ENCODE data around the gene RNF169. TPM values are rescaled to one million over a fixed set of nuclear protein-coding genes. Genes with fewer than 3 reads are reported as not detected.
A peak's percentile ranks its signal among the peaks of the same experiment; 100 is the strongest.

RNF169 gene
- total and polyA plus RNA-seq, 2 donors (not counting 1 experiment from before 2014, with no cell fraction given): 6.7 to 28.4 TPM

DNA sequence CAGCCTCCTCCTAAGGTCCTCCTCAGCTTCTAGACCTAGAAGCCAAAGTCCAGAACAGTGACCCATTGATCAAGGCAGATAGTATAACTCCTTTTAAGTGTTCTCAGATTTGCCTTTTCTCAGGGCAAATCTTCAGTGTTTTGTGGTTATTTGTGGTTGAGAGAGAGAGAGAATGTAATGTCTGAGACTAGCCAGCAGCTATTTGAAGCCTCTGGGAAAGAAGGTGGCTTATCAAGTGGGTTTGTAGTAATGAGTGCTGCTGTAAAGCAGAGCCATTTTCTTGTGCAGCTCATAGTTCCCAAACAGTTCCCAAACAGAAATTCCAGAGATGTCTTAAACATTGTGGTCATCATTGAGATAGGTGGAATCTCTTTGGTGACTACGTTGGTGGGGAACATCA lies 89.5 kb downstream of the RNF169 start:
- peaks cover 5% of the 10 kb centered on the region for H3K4me1 Mint-ChIP-seq
- Histone ChIP-seq H3K9me3 (ENCODE audit: control extremely low read depth in 1 of 3, control insufficient read depth in 2 of 3, insufficient read depth in 1 of 3, low read length in 2 of 3) (no peaks in the 10 kb centered on the region), H2AFZ (ENCODE audit: insufficient read depth, low read depth, low read length, poor library complexity, severe bottlenecking) (no peak overlapping the region), H3K36me3 (replicated peaks in 1 of 2; ENCODE audit: control extremely low read depth in 1 of 2, control insufficient read depth in 1 of 2, extremely low read depth in 1 of 2, insufficient read depth in 2 of 2, low read length in 1 of 2) (peaks cover 9 to 48% of the 10 kb centered on the region in 2 experiments), H3K27ac (ENCODE audit: low read length in 2 of 2) (no peak overlapping the region), H3K4me3 (ENCODE audit: control extremely low read depth in 1 of 5, extremely low read depth in 1 of 5, insufficient read depth in 1 of 5, low read depth in 2 of 5, low read length in 4 of 5) (no peak overlapping the region), H3K27me3 (replicated peaks in 1 of 4; ENCODE audit: control extremely low read depth in 1 of 4, control insufficient read depth in 3 of 4, insufficient read depth in 4 of 4, low read length in 3 of 4) (no peaks in the 10 kb centered on the region), H4K20me1 (ENCODE audit: control insufficient read depth, insufficient read depth, low read length, poor library complexity, severe bottlenecking) (no peaks in the 10 kb centered on the region), H3K9ac (ENCODE audit: low read length) (no peak overlapping the region), H3K79me2 (ENCODE audit: control insufficient read depth, insufficient read depth, low read length) (no peaks in the 10 kb centered on the region), H3K4me2 (replicated peaks; ENCODE audit: low read depth, low read length, poor library complexity, severe bottlenecking) (no peak overlapping the region), H3K4me1 (ENCODE audit: control insufficient read depth in 2 of 2, insufficient read depth in 2 of 2, low read length in 2 of 2) (no peaks in the 10 kb centered on the region)
- CTCF ChIA-PET: no interaction called here
- intact Hi-C loops (cut with micrococcal nuclease): no loop called here
- POLR2A ChIA-PET: no interaction called here
- H3K9me3 Mint-ChIP-seq (ENCODE audit: insufficient read depth): no peaks in the 10 kb centered on the region
- no CpG with 5 or more reads among the region's 1 CpG for WGBS (ENCODE audit: insufficient coverage)
- peak overlapping the region; percentile 68 for H3K27ac Mint-ChIP-seq
- no peaks in the 10 kb centered on the region for H3K27me3 Mint-ChIP-seq
- no peak for ATAC-seq (ENCODE audit: low read depth)
- H3K4me3 Mint-ChIP-seq: no peak overlapping the region
- no peak for TF ChIP-seq EZH2 (IDR thresholded peaks at IDR 0.05; ENCODE audit: borderline replicate concordance, insufficient read depth, low read depth, low read length, poor library complexity, severe bottlenecking)
- TF ChIP-seq, protein P1, sequence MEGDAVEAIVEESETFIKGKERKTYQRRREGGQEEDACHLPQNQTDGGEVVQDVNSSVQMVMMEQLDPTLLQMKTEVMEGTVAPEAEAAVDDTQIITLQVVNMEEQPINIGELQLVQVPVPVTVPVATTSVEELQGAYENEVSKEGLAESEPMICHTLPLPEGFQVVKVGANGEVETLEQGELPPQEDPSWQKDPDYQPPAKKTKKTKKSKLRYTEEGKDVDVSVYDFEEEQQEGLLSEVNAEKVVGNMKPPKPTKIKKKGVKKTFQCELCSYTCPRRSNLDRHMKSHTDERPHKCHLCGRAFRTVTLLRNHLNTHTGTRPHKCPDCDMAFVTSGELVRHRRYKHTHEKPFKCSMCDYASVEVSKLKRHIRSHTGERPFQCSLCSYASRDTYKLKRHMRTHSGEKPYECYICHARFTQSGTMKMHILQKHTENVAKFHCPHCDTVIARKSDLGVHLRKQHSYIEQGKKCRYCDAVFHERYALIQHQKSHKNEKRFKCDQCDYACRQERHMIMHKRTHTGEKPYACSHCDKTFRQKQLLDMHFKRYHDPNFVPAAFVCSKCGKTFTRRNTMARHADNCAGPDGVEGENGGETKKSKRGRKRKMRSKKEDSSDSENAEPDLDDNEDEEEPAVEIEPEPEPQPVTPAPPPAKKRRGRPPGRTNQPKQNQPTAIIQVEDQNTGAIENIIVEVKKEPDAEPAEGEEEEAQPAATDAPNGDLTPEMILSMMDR (IDR thresholded peaks at IDR 0.05): no peak
- DNase-seq: no peak

DNA sequence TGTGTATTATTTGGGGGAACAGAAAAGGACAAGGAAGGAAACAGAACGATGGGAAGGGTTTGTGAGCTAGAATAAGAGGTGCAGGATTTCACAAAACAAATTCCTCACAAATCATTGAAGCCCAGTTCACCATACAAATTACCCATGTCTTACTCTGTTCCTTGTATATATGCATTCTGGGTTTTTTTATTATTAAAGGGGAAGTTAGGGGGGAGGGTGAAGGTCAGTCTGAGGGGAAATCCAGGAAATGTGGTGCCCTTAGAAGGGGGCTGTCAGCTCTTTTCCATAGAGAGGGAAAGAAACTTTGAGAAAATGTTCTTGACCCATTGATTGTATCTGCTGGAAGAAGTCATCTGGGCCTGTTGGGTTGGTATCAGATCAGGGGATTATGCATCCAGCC lies 90.8 kb downstream of the RNF169 start:
- H3K9ac ChIP-seq (ENCODE audit: low read length): no peak overlapping the region
- H2AFZ ChIP-seq (ENCODE audit: insufficient read depth, low read depth, low read length, poor library complexity, severe bottlenecking): no peak overlapping the region
- WGBS (ENCODE audit: insufficient coverage): no CpG with 5 or more reads among the region's 1 CpG
- no peak overlapping the region for H3K4me3 ChIP-seq (ENCODE audit: control extremely low read depth in 1 of 5, extremely low read depth in 1 of 5, insufficient read depth in 1 of 5, low read depth in 2 of 5, low read length in 4 of 5)
- peaks cover 9 to 56% of the 10 kb centered on the region in 2 experiments for H3K36me3 ChIP-seq (replicated peaks in 1 of 2; ENCODE audit: control extremely low read depth in 1 of 2, control insufficient read depth in 1 of 2, extremely low read depth in 1 of 2, insufficient read depth in 2 of 2, low read length in 1 of 2)
- ATAC-seq (ENCODE audit: low read depth) (no peak), DNase-seq (no peak)
- H3K9me3 ChIP-seq (ENCODE audit: control extremely low read depth in 1 of 3, control insufficient read depth in 2 of 3, insufficient read depth in 1 of 3, low read length in 2 of 3): no peaks in the 10 kb centered on the region
- intact Hi-C loops (cut with micrococcal nuclease): no loop called here
- ChIA-PET POLR2A (no interaction called here), CTCF (no interaction called here)
- Mint-ChIP-seq H3K4me1 (peaks cover 5% of the 10 kb centered on the region), H3K27ac (no peak overlapping the region), H3K27me3 (no peaks in the 10 kb centered on the region), H3K9me3 (ENCODE audit: insufficient read depth) (no peaks in the 10 kb centered on the region), H3K4me3 (no peak overlapping the region)
- H3K27me3 ChIP-seq (replicated peaks in 1 of 4; ENCODE audit: control extremely low read depth in 1 of 4, control insufficient read depth in 3 of 4, insufficient read depth in 4 of 4, low read length in 3 of 4): no peaks in the 10 kb centered on the region
- no peaks in the 10 kb centered on the region for H4K20me1 ChIP-seq (ENCODE audit: control insufficient read depth, insufficient read depth, low read length, poor library complexity, severe bottlenecking)
- H3K4me1 ChIP-seq (ENCODE audit: control insufficient read depth in 2 of 2, insufficient read depth in 2 of 2, low read length in 2 of 2): no peaks in the 10 kb centered on the region
- TF ChIP-seq EZH2 (IDR thresholded peaks at IDR 0.05; ENCODE audit: borderline replicate concordance, insufficient read depth, low read depth, low read length, poor library complexity, severe bottlenecking): no peak
- TF ChIP-seq, protein P1 (IDR thresholded peaks at IDR 0.05): no peak
- H3K79me2 ChIP-seq (ENCODE audit: control insufficient read depth, insufficient read depth, low read length): no peaks in the 10 kb centered on the region
- no peak overlapping the region for H3K27ac ChIP-seq (ENCODE audit: low read length in 2 of 2)
- no peak overlapping the region for H3K4me2 ChIP-seq (replicated peaks; ENCODE audit: low read depth, low read length, poor library complexity, severe bottlenecking)
